AG09319 (cell line): ENCODE measurements around the gene ADCY5.

Experiments
- DNase-seq: peaks from one replicate; pipeline ENCODE4 v3.0.0-alpha.2; 2010; ENCODE audit warnings: low read depth; ENCODE audit errors: extremely low read depth
- TF ChIP-seq, protein P1 (sequence below): IDR thresholded peaks from 2 replicates; pipeline ENCODE4 v1.5.1; 2011; ENCODE audit warnings: low read depth, mild to moderate bottlenecking, inconsistent platforms, low read length, moderate library complexity

Gene ADCY5

DNA sequence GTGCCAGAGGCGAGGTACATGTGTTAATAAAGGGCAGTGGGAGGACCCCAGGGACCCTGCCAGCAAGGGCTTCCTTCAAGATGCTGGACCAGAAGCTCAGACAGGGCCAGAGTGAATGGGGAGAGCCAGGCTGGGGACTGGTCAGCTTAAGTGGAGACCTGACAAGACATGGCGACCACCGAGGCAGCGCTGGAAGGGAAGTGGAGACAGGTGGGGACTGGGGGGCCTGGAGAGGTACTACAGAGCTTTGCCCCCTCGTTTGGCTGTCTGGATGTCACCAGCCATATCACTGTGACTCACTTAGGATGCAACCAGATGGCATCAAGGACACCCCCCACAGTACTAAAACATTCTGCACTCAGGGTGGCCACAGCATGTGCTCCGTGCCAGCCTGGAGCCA lies 97.9 kb downstream of the ADCY5 start:
- TF ChIP-seq, protein P1, sequence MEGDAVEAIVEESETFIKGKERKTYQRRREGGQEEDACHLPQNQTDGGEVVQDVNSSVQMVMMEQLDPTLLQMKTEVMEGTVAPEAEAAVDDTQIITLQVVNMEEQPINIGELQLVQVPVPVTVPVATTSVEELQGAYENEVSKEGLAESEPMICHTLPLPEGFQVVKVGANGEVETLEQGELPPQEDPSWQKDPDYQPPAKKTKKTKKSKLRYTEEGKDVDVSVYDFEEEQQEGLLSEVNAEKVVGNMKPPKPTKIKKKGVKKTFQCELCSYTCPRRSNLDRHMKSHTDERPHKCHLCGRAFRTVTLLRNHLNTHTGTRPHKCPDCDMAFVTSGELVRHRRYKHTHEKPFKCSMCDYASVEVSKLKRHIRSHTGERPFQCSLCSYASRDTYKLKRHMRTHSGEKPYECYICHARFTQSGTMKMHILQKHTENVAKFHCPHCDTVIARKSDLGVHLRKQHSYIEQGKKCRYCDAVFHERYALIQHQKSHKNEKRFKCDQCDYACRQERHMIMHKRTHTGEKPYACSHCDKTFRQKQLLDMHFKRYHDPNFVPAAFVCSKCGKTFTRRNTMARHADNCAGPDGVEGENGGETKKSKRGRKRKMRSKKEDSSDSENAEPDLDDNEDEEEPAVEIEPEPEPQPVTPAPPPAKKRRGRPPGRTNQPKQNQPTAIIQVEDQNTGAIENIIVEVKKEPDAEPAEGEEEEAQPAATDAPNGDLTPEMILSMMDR = no peak

DNA sequence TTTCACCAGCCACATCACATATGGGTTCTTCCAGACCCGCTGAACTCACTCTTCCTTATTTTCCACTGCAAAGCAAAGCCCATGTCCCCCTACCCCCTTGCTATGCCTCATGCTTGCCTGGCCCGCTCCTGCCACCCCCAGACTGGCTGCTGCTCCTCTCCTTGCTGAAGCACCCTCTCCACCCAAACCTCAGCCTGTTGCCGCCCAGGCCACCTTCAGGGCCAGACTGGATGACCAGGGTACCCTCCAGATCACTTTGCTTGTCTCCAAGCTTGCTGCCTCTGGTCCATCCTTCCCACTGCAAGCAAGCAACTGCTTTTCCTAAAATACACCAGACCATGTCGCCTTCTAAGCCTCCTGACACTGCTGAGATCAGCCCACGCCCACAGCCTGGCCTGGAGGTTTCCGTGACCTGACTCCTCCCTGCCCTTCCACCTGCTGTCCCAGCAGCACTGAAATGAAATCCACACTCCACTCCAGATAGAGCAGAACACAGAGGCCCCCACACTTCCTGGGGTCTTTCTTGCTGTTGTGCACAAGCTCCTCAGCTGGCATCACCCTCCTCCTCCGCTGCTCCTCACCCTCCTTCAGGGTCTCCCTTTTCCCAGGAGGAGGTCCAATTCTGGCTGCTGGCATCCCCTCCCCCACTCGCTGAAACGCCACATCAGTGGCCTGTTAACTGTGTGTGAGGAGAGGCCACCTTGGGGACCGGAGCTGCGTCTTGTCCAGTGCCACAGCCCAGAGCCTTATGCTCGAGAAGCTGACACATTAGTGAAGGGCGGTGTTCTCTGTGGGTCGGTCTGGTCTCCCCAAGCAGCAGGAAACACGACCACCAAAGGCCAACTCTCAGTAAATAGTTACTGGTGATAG lies 99.1 kb downstream of the ADCY5 start:
- TF ChIP-seq, protein P1 = no peak
- DNase-seq = no peak

More for the DNA sequence above, 97.9 kb downstream of the ADCY5 start:
- no peak for DNase-seq

DNA sequence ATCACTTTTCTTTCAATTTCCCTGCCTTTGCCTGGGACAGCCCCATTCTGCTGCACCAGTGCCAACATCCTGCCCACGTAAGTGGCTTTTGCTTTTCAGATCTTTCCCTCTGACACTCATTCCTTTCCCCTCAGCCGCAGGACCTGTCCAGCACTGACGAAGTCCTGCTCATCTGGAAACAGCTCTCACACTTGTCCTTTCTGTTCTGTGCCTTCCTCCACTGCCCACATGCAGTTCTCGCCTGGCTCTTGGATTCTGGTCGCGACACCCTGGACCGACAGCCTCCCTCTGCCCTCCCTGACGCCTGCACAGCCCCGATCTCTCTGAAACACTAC lies 99.7 kb downstream of the ADCY5 start:
- TF ChIP-seq, protein P1 = no peak
- DNase-seq = no peak

DNA sequence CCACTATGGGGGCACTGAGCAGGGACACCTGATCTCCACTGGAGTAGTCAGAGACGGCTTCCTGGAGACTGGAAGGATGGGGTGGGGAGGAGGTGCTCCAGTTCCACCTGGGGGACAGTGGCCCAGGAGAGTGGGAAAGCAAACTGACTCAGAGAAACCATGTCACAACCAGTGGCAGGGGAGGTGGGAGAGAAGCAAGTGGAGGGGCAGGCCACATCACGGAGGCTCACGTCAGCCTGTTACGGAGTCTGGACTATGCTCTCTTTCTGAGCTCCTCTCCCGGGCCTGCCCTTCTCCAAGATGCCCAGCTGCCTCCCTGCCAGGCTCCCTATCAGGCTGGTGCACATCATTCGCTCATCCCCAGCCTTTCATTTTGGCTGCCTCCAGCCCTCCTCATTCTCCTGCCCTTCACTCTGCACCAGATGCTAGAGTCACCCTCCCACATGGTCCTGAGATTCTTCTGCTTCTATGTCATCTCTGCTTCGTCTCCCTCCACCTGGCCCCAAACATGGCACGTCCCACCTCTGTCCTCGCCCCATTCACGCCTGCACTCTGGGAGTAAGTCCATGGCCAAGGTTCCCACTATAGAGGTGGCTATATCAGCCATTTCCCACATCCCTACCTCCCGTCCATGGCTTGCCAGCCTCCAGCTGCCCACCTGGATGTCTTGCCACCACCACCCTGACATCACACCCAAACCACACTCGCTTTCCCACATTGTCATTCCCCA lies 100.3 kb downstream of the ADCY5 start:
- no peak for DNase-seq
- TF ChIP-seq, protein P1 = no peak

DNA sequence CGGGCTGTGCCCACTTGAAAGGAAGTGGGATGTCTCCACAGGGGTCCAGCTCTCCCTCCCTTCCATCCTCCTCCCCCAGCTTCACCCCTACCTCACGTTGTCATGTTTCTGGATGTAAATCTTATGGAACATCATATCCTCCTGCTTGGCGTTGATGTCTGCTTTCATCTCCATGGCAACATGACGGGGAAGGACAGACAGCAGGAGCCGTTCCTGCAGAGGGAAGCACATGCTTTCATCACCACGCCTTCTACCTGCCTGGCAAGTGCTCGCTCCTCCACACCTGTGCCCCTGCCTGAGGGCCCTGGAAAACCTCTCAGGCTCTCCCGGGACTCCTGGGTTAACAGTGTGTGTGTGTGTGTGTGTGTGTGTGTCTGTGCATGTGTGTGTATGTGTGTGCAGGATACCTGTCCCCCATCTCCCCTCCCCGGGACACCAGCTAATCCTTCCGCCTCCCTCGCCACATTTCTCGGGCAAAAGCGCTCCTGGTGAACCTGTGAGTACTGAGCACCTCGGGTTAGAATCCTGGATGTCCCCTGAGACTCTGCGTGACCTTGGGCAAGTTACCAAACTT lies 101.1 kb downstream of the ADCY5 start:
- DNase-seq = no peak
- TF ChIP-seq, protein P1 = no peak

DNA sequence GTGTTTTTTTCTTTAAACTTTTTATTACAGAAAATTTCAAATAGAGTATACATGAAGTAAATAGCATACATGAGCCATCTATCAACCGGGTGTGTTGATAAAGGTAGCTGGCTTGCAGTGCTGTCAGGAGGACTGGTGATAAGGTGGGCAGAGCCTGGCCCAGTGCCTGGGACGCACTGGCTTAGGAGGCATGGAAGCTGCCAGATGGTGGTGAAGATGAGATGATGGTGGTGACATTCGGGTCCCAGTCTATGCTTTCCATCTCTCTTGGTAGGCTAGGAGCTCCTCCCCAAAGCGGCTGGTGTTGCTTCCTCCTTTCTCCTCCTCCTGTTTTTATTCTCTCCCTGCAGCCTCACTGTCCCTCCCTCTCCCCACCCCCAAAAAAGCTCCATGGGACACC lies 101.7 kb downstream of the ADCY5 start:
- TF ChIP-seq, protein P1 = no peak
- no peak for DNase-seq

DNA sequence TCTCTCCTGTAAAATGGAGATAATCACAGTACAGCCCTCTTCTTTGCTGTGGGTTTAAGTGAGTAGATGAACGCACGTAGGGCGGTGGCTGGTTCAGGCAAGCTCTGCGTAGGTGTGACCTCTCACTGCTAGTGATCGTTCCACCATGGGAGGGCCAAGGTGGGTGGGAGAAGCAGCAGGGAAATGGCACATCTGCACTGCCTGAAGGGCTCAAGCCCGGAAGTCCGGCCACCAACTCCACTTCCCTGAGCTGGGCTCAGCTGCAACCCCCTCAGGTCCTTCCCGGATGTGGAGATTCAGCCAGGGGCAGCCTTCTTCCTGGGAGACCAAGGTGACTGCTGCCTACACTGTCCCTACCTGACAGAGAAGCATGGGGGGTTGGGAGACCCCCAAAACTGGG lies 102.9 kb downstream of the ADCY5 start:
- DNase-seq = no peak
- TF ChIP-seq, protein P1 = no peak
